G401 (cell line): ENCODE measurements around the gene TOGARAM2. TPM values are rescaled to one million over a fixed set of nuclear protein-coding genes. Genes with fewer than 3 reads are reported as not detected.

Experiments
- DNase-seq: peaks from one replicate; pipeline ENCODE4 v3.0.0-alpha.2; 2015; ENCODE audit warnings: low spot score
- in situ Hi-C: cut with HindIII; loops from 2 replicates; pipeline ENCODE4 v1.10.0; 2016; ENCODE audit warnings: low sequenced_read_pairs, mixed read lengths
- total RNA-seq: library from RNA; depleted of rRNA; stranded (reverse); fragments of >200 nt; shearing (Covaris generic); gene quantifications from 2 replicates; pipeline ENCODE4 v1.2.3, GENCODE V29; 2014

Gene TOGARAM2
- total RNA-seq, 1 experiment from 2014 or later, result 2.7 TPM

DNA sequence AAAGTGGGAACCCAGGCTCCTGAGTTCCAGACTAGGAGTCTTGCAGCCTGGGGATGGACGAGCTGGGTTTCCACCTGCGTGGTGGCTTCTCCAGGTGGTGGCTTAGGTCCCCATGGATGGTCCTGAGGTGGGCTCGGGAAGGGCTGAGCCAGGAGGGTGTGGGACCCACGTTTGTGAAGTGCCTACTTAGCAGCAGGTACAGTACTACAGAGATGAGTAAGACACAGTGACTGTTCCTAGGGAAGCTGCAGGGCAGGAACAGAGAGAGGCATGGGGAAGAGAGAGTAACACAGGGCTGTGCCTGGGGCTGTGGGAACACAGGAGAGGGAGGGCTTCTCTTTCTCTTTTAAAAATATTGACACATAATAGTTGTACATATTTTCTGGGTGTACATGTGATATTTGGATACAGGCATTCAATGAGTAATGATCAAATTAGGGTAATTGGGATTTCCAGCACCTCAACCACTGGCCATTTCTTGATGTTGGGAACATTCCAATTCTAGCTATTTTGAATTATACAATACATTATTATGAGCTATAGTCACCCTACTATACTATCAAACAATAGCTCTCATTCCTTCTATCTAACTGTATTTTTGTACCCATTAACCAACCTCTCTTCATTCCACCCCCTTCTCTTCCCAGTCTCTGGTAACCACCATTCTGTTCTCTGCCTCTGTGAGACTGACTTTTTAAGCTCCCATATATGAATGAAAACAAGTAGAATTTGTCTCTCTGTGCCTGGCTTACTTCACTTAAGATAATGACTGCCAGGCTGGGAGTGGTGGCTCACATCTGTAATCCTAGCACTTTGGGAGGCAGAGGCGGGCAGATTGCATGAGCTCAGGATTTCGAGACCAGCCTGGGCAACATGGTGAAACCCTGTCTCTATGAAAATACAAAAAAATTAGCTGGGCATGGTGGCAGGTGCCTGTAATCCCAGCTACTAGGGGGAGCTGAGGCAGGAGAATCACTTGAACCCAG lies 15.0 kb downstream of the TOGARAM2 start:
- in situ Hi-C loops, result no loop called here
- DNase-seq, result no peak

GRCh38 chr2:28997237-28997846 lies 16.2 kb downstream of the TOGARAM2 start:
- in situ Hi-C loops, result no loop called here
- DNase-seq, result no peak

DNA sequence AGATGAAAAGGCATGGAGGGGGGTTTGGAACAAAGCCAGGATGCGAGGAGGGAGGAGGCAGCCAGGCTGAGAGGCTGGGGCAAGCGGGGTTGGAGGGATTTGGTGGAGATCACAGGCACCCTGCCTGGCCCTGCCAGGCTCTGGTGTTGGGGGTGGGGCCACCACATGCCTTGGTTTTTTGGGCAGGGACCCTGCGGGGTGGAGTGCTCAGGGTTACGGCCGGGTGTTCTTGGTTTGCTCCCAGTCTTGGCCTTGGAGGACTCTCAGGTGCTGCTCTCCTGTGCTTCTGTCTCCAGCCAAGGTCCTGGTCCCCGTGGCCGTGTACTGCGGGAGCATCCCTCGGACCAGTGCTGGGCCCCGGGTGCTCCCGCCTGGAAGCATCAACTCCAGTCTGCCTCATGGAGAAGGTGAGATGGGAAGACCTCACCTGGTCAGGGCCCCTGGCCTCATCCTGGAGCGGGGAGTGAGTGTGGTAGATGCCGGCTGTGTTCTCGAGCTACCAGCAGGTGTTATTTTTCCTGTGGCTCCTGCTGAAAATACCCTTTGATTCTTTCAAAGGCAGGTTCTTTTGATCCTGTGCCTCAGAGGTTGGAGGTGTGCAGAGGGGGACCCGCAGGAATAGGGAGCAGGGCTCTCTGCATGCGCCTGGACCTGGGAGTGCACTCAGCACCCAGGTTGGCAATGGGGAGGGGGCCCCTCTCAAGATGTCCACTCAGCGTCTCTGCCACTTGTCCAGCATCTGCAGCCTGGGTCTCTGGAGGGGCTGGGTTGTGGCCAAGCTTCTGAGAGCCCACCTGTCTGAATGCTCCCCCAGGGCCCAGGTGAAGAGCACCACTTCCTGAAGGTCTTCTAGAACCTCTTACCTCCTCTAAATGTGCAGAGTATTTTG lies 17.0 kb downstream of the TOGARAM2 start:
- in situ Hi-C loops, result no loop called here

GRCh38 chr2:29000481-29000880 lies 19.4 kb downstream of the TOGARAM2 start:
- DNase-seq, result no peak
- in situ Hi-C loops, result no loop called here

More for the DNA sequence above, 17.0 kb downstream of the TOGARAM2 start:
- DNase-seq, result no peak

GRCh38 chr2:29000956-29001355 lies 19.9 kb downstream of the TOGARAM2 start:
- in situ Hi-C loops, result no loop called here
- DNase-seq, result no peak

DNA sequence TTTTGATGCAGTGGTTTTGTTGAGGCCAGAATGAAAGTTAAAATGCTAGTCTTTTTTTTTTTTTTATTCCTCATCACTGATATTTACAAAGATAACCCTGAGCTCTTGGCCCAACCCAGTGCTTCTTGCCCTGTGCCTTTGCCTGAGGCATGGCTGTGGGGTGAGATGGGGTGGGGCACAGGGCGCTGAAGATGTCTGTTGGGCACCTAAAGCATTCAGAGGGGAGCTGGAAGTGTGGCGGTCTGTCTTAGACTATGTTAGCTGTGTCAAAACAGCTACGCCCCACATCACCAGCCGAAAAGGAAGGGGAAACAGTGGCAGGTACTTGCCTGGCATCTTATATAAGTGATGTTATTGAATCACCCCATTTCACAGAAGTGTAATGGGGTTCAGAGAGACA lies 20.7 kb downstream of the TOGARAM2 start:
- in situ Hi-C loops, result no loop called here
- DNase-seq, result no peak

- in situ Hi-C loops, result no loop called here
- DNase-seq, result no peak
Observed at GRCh38 chr2:29004755-29005154, 23.7 kb downstream of the TOGARAM2 start.

DNA sequence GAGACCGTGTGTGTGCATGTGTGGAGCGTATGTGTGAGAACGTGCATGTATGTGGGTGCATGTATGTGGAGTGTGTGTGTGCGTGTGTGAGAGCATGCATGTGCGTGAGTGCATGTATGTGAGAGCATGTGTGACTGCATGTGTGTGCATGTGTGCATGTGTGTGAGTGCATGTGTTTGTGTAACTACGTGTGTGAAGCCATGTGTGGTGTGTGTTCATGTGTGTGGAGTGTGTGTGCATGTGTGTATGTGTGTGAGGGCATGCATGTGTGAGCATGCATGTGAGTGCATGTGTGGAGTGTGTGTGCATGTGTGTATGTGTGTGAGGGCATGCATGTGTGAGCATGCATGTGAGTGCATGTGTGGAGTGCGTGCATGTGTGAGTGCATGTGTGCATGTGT lies 24.2 kb downstream of the TOGARAM2 start:
- in situ Hi-C loops, result no loop called here
- DNase-seq, result no peak

DNA sequence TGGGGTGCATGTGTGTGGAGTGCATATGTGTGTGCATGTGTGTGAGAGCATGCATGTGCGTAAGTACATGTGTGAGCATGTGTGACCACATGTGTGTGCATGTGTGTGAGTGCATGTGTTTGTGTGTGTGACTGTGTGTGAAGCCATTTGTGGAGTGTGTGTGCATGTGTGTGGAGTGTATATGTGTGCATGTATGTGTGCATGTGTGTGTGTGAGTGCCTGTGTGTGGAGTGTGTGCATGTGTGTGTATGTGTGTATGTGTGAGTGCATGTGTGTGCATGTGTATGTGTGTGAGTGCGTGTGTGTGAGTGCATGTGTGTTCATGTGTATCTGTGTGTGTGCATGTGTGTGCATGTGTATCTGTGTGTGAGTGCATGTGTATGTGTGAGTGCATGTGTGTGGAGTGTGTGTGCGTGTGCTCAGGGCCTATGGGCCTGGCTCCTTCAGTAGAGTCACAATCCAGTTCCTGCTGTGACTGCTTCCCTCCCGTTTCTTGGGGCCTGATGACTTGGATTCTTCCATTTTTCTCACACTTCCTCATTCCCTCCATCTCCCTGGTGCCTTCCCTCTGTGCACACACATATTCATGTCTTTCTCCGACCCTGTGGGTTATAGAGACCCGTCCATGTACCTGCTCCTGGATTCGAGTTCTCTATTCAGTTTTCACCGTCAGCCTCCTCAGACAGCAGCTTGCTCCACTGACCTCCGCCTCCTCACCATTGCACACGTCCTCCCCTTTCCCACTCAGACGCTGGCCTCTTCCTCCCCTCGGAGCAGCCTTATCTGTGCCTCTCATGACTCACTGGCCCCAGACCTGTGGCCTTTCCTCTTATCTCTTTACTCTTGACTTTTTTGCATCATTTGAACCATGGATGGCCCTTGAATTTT lies 25.2 kb downstream of the TOGARAM2 start:
- in situ Hi-C loops, result no loop called here
- DNase-seq, result no peak

- in situ Hi-C loops, result no loop called here
- DNase-seq, result no peak
Observed at GRCh38 chr2:29006980-29007301, 25.8 kb downstream of the TOGARAM2 start.

GRCh38 chr2:29009270-29009669 lies 28.2 kb downstream of the TOGARAM2 start:
- in situ Hi-C loops, result no loop called here
- DNase-seq, result no peak

DNA sequence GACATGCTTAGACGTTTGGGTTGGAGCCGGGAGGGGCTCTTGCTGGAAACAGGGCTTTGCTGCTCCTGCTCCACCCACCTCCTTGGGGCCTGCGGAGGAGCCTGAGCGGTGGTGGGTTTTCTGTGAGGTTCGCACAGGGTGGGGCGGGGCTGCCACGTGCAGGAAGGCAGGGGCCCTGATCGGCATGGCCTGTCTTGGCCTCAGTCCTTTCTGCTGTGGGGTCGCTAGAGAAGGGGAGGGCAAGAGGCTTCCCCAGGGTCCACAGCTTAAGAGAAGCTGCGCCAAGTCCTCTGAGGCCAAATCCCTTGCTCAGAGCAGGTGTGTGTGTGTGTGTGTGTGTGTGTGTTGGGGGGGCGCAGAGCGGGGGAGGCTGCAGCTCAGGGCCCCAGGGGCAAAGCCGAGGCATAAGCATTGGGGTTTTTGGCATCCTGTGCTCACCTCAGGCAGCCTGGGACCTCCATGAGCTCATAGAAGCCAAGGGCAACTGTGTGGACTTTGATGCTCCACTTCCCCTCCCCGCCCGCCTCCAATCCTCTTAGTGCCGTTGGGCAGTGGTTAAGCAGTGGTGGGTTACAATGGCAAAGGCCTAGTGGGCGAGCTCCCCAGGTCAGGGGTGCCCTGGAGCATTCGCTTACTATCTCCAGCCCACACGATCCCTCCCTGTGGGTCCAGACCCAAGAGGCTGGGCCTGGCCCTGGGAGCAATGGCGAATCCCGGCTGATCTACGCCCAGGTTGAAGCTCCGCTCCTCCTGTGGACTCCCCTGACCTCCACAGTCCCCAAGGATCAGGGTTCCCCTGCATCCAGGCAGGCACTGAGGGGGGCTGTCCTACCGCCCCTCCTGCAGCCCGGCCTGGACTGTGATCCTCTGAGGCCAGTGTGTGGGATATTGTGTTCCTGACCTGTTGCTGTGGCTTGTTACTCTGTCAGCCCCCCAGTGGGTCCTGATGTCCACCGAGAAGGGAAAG lies 28.9 kb downstream of the TOGARAM2 start:
- in situ Hi-C loops, result no loop called here
- no peak for DNase-seq

DNA sequence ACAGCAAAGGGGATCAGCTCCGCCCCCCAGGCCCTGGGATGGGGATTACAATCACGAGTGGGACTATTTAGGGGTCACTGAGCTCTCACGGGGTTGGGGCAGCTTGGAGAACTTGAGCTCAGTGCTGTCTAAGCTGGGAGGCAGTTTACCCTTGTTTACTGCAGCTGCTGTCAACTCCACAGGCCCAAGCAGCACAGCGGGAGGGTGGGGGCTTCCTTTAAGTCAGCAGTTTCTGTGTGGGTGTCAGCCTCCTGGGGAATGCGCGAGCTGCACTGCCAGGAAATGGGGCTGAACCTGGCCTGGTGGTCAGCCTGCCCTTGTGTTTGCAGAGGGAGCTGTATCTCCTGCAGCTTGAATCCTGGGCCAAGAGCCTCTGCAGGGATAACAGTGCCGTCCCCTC lies 29.8 kb downstream of the TOGARAM2 start:
- in situ Hi-C loops, result no loop called here
- DNase-seq, result no peak

GRCh38 chr2:29011418-29012060 lies 30.4 kb downstream of the TOGARAM2 start:
- peak; percentile 19 for DNase-seq
- in situ Hi-C loops, result no loop called here

- in situ Hi-C loops, result no loop called here
- DNase-seq, result no peak
Observed at GRCh38 chr2:29012211-29012681, 31.1 kb downstream of the TOGARAM2 start.

DNA sequence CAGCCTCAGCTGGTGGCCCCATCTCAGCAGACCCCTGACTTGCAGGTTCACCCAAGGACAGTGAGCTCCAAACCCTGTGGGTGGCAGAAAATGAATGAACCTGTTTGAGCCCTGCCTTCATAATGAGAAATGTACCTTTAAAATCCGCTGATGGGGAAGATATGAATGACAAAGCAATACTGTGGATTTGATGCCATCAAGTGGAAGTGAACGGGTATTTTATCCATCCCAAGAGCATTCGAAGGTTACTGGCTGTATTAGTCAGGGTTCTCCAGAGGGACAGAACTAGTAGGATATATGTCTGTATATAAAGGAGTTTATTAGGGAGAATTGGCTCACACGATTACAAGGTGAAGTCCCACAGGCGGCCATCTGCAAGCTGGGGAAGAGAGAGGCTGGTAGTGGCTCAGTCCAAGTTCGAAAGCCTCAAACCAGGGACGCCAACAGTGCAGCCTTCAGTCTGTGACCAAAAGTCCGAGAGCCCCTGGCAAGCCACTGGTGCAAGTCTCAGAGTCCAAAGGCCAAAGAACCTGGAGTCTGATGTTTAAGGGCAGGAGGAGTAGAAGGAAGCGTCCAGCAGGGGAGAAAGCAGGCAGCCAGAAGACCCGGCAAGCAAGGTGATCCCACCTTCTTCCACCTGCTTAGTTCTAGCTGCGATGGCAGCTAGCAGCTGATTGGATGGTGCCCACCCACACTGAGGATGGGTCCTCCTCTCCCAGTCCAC lies 32.1 kb downstream of the TOGARAM2 start:
- no peak for DNase-seq

DNA sequence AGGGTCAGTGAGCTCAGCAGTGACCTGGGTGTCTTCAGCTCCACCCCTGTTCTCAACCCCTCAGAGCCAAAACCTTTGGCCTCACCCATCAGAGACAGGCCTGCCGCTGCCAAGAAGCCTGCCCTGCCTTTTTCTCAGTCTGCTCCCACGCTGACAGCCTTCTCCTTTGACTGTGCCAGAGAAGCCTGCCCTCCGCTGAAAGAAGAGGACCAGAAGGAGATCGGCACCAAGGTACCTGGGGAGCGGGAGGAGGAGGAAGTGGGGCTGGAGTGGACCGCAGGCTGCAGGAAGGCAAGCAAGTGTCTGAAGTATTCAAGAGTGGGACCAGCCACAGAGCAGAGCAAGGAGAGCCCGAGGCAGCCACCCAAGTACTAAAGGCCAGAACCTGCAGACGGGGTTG lies 33.2 kb downstream of the TOGARAM2 start:
- in situ Hi-C loops, result no loop called here
- no peak for DNase-seq

More for the DNA sequence above, 32.1 kb downstream of the TOGARAM2 start:
- in situ Hi-C loops, result no loop called here
